Upper lobe of right lung (tissue), 1 donor: ENCODE measurements around the gene TULP3. TPM values are rescaled to one million over a fixed set of nuclear protein-coding genes. Genes with fewer than 3 reads are reported as not detected.

Source experiments
- ATAC-seq: fragments of 200-7000 bp; cut with Tn5 transposase; one replicate; pipeline ENCODE4 v1.9.1; 2020; ENCODE audit warnings: mild to moderate bottlenecking, moderate library complexity
- DNase-seq: peaks from one replicate; pipeline ENCODE4 v3.0.0-alpha.2; 2020
- H3K27ac ChIP-seq: fragments of 200-600 bp; one replicate; pipeline ENCODE4 v1.8.0; 2022
- H3K27me3 ChIP-seq: fragments of 200-600 bp; one replicate; pipeline ENCODE4 v1.8.0; 2022; ENCODE audit warnings: mild to moderate bottlenecking
- H3K36me3 ChIP-seq: fragments of 200-600 bp; one replicate; pipeline ENCODE4 v1.8.0; 2022
- H3K4me1 ChIP-seq: fragments of 200-600 bp; one replicate; pipeline ENCODE4 v1.8.0; 2022
- H3K4me3 ChIP-seq: fragments of 200-600 bp; one replicate; pipeline ENCODE4 v1.8.0; 2022; ENCODE audit warnings: mild to moderate bottlenecking
- H3K9me3 ChIP-seq: fragments of 200-600 bp; one replicate; pipeline ENCODE4 v1.8.0; 2022
- intact Hi-C: fragments of 100-400 bp; cut with DNase I; formaldehyde crosslinking; loops from one replicate; pipeline ENCODE4 v1.11.0; 2022
- total RNA-seq: library from RNA; stranded (reverse); fragmentation: NEBNext Ultra II Directional; extraction: Animal tissue kit (Norgen Biotek cat#: 25700); gene quantifications from one replicate; pipeline ENCODE4 v1.2.1, GENCODE V29; 2021
- TF ChIP-seq, protein P1 (sequence below): fragments of 200-600 bp; IDR thresholded peaks from one replicate; pipeline ENCODE4 v1.8.0; 2022; ENCODE audit warnings: antibody characterized with exemption
- donor health status: DM: no; HTN: yes; CAD: no; lungs with severe emphysema.

The TULP3 gene
- total RNA-seq, 1 donor from 2014 or later = 16.3 TPM

DNA sequence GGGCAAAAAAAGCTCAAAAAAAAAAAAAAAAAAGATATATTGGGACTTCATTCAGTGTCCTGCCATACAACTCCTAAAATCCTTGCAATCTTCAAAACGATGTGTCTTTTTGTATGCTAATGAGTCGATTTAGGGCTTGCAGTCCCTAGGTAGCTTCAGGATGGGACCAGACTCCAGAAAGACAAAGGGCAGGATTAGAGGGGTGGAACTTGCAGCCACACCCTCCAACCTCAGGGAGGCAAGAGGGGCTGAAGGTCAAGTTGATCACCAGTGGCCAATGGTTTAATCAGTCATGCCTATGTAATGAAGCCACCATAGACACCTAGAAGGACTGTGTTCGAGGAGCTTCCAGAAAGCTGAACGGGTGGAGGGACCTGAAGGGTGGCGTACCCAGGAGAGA, 97.8 kb downstream of the TULP3 start:
- Histone ChIP-seq H3K27ac (no peak overlapping the region), H3K4me1 (no peaks in the 10 kb centered on the region), H3K9me3 (no peaks in the 10 kb centered on the region), H3K36me3 (no peaks in the 10 kb centered on the region), H3K4me3 (no peak overlapping the region), H3K27me3 (no peaks in the 10 kb centered on the region)
- intact Hi-C loops = no loop called here
- no peak for ATAC-seq
- TF ChIP-seq, protein P1, sequence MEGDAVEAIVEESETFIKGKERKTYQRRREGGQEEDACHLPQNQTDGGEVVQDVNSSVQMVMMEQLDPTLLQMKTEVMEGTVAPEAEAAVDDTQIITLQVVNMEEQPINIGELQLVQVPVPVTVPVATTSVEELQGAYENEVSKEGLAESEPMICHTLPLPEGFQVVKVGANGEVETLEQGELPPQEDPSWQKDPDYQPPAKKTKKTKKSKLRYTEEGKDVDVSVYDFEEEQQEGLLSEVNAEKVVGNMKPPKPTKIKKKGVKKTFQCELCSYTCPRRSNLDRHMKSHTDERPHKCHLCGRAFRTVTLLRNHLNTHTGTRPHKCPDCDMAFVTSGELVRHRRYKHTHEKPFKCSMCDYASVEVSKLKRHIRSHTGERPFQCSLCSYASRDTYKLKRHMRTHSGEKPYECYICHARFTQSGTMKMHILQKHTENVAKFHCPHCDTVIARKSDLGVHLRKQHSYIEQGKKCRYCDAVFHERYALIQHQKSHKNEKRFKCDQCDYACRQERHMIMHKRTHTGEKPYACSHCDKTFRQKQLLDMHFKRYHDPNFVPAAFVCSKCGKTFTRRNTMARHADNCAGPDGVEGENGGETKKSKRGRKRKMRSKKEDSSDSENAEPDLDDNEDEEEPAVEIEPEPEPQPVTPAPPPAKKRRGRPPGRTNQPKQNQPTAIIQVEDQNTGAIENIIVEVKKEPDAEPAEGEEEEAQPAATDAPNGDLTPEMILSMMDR = no peak
- DNase-seq = no peak

Other genes with a start within 250 kb of the TULP3 start
- 56.9 TPM for gene FKBP4, start 95.9 kb upstream of the TULP3 start, total RNA-seq
- gene ITFG2, start 78.2 kb upstream of the TULP3 start, total RNA-seq = 42.3 TPM
- gene NRIP2, start 55.9 kb upstream of the TULP3 start, total RNA-seq = 0.61 TPM
- gene TEX52, start 33.9 kb upstream of the TULP3 start, total RNA-seq = not detected
- 1.0 TPM for gene FOXM1, start 13.7 kb upstream of the TULP3 start, total RNA-seq
- gene RHNO1, start 13.7 kb upstream of the TULP3 start, total RNA-seq = 15.2 TPM
- gene TEAD4, start 68.5 kb downstream of the TULP3 start, total RNA-seq = 42.5 TPM
- gene TSPAN9, start 186.5 kb downstream of the TULP3 start, total RNA-seq = 81.2 TPM